HepG2 (cell line): Measurements from ENCODE around the gene HOXD3. TPM values are rescaled to one million over a fixed set of nuclear protein-coding genes. Genes with fewer than 3 reads are reported as not detected.
A peak's percentile ranks its signal among the peaks of the same experiment; 100 is the strongest.

Experiments used
- ATM ChIP-seq: fragments of 450-650 bp; IDR thresholded peaks from 2 replicates; pipeline ENCODE4 v1.7.1; 2017; ENCODE audit warnings: mild to moderate bottlenecking, borderline replicate concordance
- ELF1 ChIP-seq: sonication (generic); formaldehyde crosslinking; IDR thresholded peaks from 2 replicates; pipeline ENCODE4 v1.4.0; 2020; ENCODE audit warnings: missing genetic modification reagents
- HDAC1 ChIP-seq: sonication (generic); formaldehyde crosslinking; IDR thresholded peaks from 2 replicates; pipeline ENCODE4 v1.5.1; 2020; ENCODE audit warnings: mild to moderate bottlenecking, missing genetic modification reagents
- KLF13 ChIP-seq: sonication (generic); formaldehyde crosslinking; IDR thresholded peaks from 2 replicates; pipeline ENCODE4 v1.4.0; 2020; ENCODE audit warnings: mild to moderate bottlenecking, missing genetic modification reagents
- KLF16 ChIP-seq, 2 experiments: sonication (generic) in 1 of 2; formaldehyde crosslinking in 1 of 2; IDR thresholded peaks; 2 replicates each; pipeline versions ENCODE4 v1.6.1 to v1.8.0; 2016 to 2023; ENCODE audit warnings: missing genetic modification reagents in 2 of 2, missing compliant biosample characterization in 1 of 2
- NONO ChIP-seq, 2 experiments: fragments of 450-650 bp in 1 of 2; sonication (generic) in 1 of 2; formaldehyde crosslinking in 1 of 2; IDR thresholded peaks in 1 of 2; conservative IDR thresholded peaks in 1 of 2; 2 replicates each; pipeline versions ENCODE4 v1.6.1 to v1.8.0; 2017 to 2022; ENCODE audit warnings: mild to moderate bottlenecking in 1 of 2, missing genetic modification reagents in 1 of 2, moderate library complexity in 1 of 2
- NR2C2 ChIP-seq: sonication (generic); formaldehyde crosslinking; IDR thresholded peaks from 2 replicates; pipeline ENCODE4 v1.4.0; 2020; ENCODE audit warnings: missing genetic modification reagents, mild to moderate bottlenecking, moderate library complexity, borderline replicate concordance
- ZNF253 ChIP-seq: sonication (generic); formaldehyde crosslinking; IDR thresholded peaks from 2 replicates; pipeline ENCODE4 v1.8.0; 2022; ENCODE audit warnings: mild to moderate bottlenecking, missing genetic modification reagents, borderline replicate concordance
- ZNF556 ChIP-seq: sonication (generic); formaldehyde crosslinking; IDR thresholded peaks from 2 replicates; pipeline ENCODE4 v1.4.0; 2020; ENCODE audit warnings: mild to moderate bottlenecking, missing genetic modification reagents, borderline replicate concordance
- ZNF614 ChIP-seq: IDR thresholded peaks from 2 replicates; pipeline ENCODE4 v1.6.1; 2018; ENCODE audit warnings: missing biosample characterization, missing genetic modification reagents, inconsistent platforms, borderline replicate concordance
- ZNF670 ChIP-seq: sonication (generic); formaldehyde crosslinking; IDR thresholded peaks from 2 replicates; pipeline ENCODE4 v1.8.0; 2022; ENCODE audit warnings: mild to moderate bottlenecking, missing genetic modification reagents, borderline replicate concordance
- ZSCAN25 ChIP-seq: sonication (generic); formaldehyde crosslinking; IDR thresholded peaks from 2 replicates; pipeline ENCODE4 v1.8.0; 2022; ENCODE audit warnings: mild to moderate bottlenecking, missing genetic modification reagents
- polyA plus RNA-seq, 8 experiments: library from polyadenylated mRNA; depleted of rRNA in 3 of 8; stranded (reverse) in 7 of 8; unstranded in 1 of 8; fragments of >200 nt; fragmentation: Illumina TruSeq in 4 of 8; extraction: Trizol in 4 of 8; gene quantifications; 2 replicates each; pipeline versions ENCODE4 v1.2.1 to v1.2.3, GENCODE V29; 2011 to 2016; ENCODE audit warnings: low read depth in 4 of 8, missing spikeins in 1 of 8, mixed read lengths in 1 of 8; ENCODE audit not compliant: insufficient read depth in 1 of 8
- total RNA-seq, 5 experiments: library from RNA; depleted of rRNA; stranded (reverse); fragments of >200 nt; fragmentation: Illumina TruSeq; extraction: Trizol; gene quantifications; 2 replicates each; pipeline ENCODE4 v1.2.3, GENCODE V29; 2016; ENCODE audit warnings: low read depth in 1 of 5
- TF ChIP-seq, protein P1 (sequence below): sonication (generic); formaldehyde crosslinking; conservative IDR thresholded peaks from 2 replicates; pipeline ENCODE4 v1.8.1; 2023; ENCODE audit warnings: missing genetic modification reagents
- TF ChIP-seq, protein P2 (sequence below): sonication (generic); formaldehyde crosslinking; IDR thresholded peaks from 2 replicates; pipeline ENCODE4 v1.9.0; 2021; ENCODE audit warnings: missing genetic modification reagents, borderline replicate concordance
- TF ChIP-seq, protein P3 (sequence below): sonication (generic); formaldehyde crosslinking; IDR thresholded peaks from 2 replicates; pipeline ENCODE4 v1.8.0; 2022; ENCODE audit warnings: mild to moderate bottlenecking, missing genetic modification reagents, moderate library complexity
- TF ChIP-seq, protein P4 (sequence below): sonication (generic); formaldehyde crosslinking; IDR thresholded peaks from 2 replicates; pipeline ENCODE4 v1.4.0; 2020; ENCODE audit warnings: missing genetic modification reagents

Gene HOXD3
- total and polyA plus RNA-seq, 2 of the 13 experiments (the other 11 are each of a cell fraction or from before 2014, with no cell fraction given): 0.05 to 0.09 TPM

DNA sequence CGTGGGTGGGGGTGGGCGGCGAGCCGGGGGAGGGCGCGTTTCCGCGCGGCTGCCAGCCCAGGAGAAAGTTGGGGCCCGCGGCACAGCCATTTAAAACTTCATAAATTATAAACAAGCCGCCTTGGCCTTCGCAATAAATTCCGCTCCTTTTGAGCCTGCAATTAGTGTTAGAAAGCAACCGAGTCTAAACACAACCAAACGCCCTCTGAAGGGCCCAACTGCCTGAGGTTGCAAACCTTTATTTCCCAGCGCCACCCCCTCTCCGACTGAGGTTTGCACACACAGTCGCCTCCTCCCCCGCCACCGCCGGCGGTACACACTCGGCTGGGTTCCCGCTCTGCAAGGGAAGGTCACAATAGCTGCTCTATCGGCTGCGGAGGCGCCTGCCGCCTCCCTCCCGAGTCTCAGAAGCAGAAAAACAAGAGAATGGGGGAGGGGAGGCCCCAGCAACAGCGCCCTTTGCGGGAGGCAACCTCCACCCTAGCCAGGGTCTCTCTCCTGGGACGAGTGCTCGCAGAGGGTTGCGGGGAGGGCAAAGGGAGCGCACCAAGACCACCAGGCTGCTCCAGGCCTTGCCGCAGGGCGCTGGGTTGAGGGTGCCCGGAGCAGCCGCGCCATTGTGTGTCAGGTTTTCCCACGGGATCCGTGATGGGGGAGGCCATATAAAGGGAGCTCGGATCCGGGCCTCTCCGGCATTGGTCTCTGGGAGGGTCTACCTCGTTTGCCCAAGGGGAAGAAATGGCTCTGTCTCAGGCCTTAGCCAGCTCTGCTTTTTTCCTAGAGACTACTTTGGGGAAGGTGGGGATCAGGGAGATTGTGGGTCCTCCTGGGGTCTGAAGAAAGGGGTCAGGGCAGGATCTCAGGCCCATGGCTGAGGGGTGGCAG is 18.0 kb downstream of the HOXD3 start (continued):
- TF ChIP-seq, protein P1, sequence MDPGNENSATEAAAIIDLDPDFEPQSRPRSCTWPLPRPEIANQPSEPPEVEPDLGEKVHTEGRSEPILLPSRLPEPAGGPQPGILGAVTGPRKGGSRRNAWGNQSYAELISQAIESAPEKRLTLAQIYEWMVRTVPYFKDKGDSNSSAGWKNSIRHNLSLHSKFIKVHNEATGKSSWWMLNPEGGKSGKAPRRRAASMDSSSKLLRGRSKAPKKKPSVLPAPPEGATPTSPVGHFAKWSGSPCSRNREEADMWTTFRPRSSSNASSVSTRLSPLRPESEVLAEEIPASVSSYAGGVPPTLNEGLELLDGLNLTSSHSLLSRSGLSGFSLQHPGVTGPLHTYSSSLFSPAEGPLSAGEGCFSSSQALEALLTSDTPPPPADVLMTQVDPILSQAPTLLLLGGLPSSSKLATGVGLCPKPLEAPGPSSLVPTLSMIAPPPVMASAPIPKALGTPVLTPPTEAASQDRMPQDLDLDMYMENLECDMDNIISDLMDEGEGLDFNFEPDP (CRISPR knock-in tag): no peak
- TF ChIP-seq ZSCAN25: no peak
- TF ChIP-seq, protein P2, sequence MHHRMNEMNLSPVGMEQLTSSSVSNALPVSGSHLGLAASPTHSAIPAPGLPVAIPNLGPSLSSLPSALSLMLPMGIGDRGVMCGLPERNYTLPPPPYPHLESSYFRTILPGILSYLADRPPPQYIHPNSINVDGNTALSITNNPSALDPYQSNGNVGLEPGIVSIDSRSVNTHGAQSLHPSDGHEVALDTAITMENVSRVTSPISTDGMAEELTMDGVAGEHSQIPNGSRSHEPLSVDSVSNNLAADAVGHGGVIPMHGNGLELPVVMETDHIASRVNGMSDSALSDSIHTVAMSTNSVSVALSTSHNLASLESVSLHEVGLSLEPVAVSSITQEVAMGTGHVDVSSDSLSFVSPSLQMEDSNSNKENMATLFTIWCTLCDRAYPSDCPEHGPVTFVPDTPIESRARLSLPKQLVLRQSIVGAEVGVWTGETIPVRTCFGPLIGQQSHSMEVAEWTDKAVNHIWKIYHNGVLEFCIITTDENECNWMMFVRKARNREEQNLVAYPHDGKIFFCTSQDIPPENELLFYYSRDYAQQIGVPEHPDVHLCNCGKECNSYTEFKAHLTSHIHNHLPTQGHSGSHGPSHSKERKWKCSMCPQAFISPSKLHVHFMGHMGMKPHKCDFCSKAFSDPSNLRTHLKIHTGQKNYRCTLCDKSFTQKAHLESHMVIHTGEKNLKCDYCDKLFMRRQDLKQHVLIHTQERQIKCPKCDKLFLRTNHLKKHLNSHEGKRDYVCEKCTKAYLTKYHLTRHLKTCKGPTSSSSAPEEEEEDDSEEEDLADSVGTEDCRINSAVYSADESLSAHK: no peak
- TF ChIP-seq HDAC1 (CRISPR knock-in tag): no peak
- TF ChIP-seq ZNF670 (CRISPR knock-in tag): no peak
- no peak for TF ChIP-seq NR2C2
- TF ChIP-seq, protein P3, sequence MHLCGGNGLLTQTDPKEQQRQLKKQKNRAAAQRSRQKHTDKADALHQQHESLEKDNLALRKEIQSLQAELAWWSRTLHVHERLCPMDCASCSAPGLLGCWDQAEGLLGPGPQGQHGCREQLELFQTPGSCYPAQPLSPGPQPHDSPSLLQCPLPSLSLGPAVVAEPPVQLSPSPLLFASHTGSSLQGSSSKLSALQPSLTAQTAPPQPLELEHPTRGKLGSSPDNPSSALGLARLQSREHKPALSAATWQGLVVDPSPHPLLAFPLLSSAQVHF (CRISPR knock-in tag): no peak
- no peak for TF ChIP-seq ELF1 (CRISPR knock-in tag)
- 0 out of 2 replicates have a peak, but pooled peaks have one; percentile 32 for TF ChIP-seq ZNF253 (CRISPR knock-in tag)
- no peak for TF ChIP-seq KLF16 (CRISPR knock-in tag; IDR thresholded peaks at IDR 0.05)
- no peak for TF ChIP-seq ZNF614 (CRISPR knock-in tag)
- no peak for TF ChIP-seq KLF13 (CRISPR knock-in tag)
- no peak for TF ChIP-seq ATM
- TF ChIP-seq, protein P4, sequence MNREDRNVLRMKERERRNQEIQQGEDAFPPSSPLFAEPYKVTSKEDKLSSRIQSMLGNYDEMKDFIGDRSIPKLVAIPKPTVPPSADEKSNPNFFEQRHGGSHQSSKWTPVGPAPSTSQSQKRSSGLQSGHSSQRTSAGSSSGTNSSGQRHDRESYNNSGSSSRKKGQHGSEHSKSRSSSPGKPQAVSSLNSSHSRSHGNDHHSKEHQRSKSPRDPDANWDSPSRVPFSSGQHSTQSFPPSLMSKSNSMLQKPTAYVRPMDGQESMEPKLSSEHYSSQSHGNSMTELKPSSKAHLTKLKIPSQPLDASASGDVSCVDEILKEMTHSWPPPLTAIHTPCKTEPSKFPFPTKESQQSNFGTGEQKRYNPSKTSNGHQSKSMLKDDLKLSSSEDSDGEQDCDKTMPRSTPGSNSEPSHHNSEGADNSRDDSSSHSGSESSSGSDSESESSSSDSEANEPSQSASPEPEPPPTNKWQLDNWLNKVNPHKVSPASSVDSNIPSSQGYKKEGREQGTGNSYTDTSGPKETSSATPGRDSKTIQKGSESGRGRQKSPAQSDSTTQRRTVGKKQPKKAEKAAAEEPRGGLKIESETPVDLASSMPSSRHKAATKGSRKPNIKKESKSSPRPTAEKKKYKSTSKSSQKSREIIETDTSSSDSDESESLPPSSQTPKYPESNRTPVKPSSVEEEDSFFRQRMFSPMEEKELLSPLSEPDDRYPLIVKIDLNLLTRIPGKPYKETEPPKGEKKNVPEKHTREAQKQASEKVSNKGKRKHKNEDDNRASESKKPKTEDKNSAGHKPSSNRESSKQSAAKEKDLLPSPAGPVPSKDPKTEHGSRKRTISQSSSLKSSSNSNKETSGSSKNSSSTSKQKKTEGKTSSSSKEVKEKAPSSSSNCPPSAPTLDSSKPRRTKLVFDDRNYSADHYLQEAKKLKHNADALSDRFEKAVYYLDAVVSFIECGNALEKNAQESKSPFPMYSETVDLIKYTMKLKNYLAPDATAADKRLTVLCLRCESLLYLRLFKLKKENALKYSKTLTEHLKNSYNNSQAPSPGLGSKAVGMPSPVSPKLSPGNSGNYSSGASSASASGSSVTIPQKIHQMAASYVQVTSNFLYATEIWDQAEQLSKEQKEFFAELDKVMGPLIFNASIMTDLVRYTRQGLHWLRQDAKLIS (CRISPR knock-in tag): no peak
- TF ChIP-seq NONO (IDR thresholded peaks at IDR 0.05): no peak
- TF ChIP-seq NONO (CRISPR knock-in tag; conservative IDR thresholded peaks at IDR 0.05): no peak
- no peak for TF ChIP-seq ZNF556 (CRISPR knock-in tag)
